Measurements from ENCODE around the gene KCNT1. TPM values are rescaled to one million over a fixed set of nuclear protein-coding genes. Genes with fewer than 3 reads are reported as not detected.

Gene KCNT1
- total RNA-seq, 4 donors from 2014 or later = 0.09 TPM; not detected in 3

DNA sequence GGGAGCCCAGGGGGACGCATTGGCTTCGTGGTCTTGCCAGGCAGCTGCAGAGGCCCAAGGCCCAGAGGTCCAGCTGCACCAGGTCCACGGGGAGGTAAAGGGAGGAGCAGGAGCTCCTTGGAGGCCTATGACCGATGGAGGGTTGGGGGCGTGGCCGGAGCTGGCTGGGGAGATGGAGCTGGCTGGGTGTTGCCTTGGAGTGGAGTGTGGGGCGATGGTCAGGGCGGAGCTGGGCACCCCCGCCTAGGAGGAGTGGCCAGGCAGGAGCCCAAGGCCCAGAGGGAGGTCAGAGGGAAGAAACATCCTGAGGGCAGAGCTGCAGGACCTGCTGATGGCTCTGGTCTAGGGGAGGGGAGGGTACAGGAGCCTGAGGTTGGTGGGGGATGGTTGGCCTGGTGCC lies 44.6 kb downstream of the KCNT1 start:
- Histone ChIP-seq H3K9me3 (no peaks in the 10 kb centered on the region), H3K36me3 (no peaks in the 10 kb centered on the region), H3K27me3 (peaks cover 0 to 89% (median 0%) of the 10 kb centered on the region in 4 donors), H3K27ac (no peak overlapping the region), H3K4me1 (no peaks in the 10 kb centered on the region), H3K4me3 (no peak overlapping the region)
- 49 to 58% methylated on average over 5 to 9 of the region's 9 CpGs for WGBS, 2 donors
- DNase-seq = no peak
- intact Hi-C loops (cut with DNase I) = no loop called here
- no peak for TF ChIP-seq POLR2A (IDR thresholded peaks at IDR 0.05)
- TF ChIP-seq, protein P1, sequence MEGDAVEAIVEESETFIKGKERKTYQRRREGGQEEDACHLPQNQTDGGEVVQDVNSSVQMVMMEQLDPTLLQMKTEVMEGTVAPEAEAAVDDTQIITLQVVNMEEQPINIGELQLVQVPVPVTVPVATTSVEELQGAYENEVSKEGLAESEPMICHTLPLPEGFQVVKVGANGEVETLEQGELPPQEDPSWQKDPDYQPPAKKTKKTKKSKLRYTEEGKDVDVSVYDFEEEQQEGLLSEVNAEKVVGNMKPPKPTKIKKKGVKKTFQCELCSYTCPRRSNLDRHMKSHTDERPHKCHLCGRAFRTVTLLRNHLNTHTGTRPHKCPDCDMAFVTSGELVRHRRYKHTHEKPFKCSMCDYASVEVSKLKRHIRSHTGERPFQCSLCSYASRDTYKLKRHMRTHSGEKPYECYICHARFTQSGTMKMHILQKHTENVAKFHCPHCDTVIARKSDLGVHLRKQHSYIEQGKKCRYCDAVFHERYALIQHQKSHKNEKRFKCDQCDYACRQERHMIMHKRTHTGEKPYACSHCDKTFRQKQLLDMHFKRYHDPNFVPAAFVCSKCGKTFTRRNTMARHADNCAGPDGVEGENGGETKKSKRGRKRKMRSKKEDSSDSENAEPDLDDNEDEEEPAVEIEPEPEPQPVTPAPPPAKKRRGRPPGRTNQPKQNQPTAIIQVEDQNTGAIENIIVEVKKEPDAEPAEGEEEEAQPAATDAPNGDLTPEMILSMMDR (IDR thresholded peaks at IDR 0.05) = no peak

DNA sequence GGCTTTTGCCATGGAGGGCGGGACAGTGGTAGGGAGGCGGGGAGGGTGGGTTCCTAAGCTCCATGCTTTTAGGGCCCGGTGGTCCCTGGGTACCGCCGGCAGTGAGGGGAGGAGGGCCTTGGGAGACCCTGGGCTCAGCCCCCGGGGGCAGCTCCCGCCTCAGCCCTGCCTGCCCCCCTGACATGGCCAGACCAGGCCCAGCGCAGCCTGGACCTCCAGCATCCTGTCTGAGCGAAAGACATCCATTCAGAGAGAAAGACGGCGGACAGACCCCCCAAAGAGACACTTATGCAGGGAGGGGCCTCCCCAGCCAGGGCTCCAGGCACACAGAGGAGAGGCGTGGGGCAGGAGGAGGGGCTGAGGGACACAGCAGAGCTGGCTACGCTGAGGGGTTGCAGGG lies 45.3 kb downstream of the KCNT1 start:
- intact Hi-C loops (cut with DNase I) = no loop called here
- TF ChIP-seq POLR2A (IDR thresholded peaks at IDR 0.05) = no peak
- TF ChIP-seq, protein P1 (IDR thresholded peaks at IDR 0.05) = no peak
- Histone ChIP-seq H3K36me3 (no peaks in the 10 kb centered on the region), H3K27me3 (peaks cover 0 to 81% (median 0%) of the 10 kb centered on the region in 4 donors), H3K9me3 (no peaks in the 10 kb centered on the region), H3K4me1 (no peaks in the 10 kb centered on the region), H3K27ac (no peak overlapping the region), H3K4me3 (no peak overlapping the region)
- DNase-seq = no peak
- 67 to 71% methylated on average over 1 to 3 of the region's 13 CpGs for WGBS, 2 donors

DNA sequence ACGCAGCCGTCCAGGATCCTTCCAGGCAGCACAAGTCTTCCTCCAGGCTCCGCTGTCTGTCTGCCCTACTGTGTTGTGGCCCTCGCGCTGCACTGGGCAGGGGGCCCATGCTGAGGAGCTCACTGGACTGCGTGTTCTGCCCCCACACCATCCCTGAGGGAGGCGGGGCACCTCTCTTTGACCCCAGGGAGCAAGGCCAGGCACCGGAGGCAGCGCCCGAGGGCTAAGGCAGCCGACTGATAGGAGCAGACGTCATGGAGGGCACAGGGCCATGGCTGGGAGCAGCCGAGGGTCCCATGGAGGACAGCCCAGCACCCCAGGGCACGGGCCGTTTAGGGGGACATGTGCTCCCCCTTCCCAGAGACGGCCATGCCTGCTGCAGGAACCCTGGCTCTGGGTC lies 46.7 kb downstream of the KCNT1 start:
- Histone ChIP-seq H3K27me3 (peaks cover 0 to 70% (median 0%) of the 10 kb centered on the region in 4 donors), H3K9me3 (no peaks in the 10 kb centered on the region), H3K36me3 (no peaks in the 10 kb centered on the region), H3K4me1 (no peaks in the 10 kb centered on the region), H3K4me3 (no peak overlapping the region), H3K27ac (no peak overlapping the region)
- intact Hi-C loops (cut with DNase I) = no loop called here
- no peak for DNase-seq
- WGBS, 2 donors = no CpG with 5 or more reads among the region's 16 CpGs
- TF ChIP-seq POLR2A (IDR thresholded peaks at IDR 0.05) = no peak
- TF ChIP-seq, protein P1 (IDR thresholded peaks at IDR 0.05) = no peak

DNA sequence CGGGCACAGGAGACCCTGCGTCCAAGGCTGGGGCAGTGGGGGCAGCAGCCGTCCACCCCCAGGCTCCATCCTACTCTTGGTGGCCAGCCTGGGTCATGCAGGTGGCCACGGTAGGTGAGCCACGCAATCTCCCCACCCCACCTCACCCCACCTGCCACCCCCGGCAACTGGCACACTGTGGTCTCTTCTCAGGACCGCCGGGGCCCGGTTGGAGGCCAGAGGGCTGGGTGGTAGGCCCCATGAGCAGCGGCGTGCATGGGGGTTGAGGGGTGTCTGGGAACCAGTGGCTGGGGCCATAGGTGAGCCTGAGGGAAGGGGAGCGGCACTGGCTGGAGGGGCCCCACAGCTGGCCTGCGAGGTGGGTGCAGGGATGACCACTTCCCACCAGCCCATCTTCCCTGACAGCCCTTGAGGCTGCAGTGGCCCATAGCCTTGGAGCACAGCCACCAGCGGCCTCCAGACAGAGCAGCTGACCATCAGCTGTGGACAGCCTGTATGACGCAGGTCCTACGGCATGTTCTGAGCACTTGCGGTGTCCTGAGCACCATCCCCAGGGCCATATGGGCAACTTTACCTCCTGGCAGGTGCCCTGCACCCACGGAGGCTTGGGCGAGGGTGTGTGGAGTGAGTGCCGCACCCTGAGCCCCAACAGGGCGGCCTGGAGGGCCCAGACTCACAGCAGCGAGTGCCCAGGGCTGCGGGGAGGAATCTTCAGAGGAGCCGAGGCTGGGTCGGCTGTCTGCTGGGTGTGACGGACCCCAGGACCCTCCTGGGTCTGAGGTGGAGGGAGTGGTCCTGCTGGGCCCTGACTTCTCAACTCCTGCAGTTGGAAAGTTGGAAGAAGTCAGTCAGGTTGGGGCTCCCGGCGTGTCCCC lies 47.4 kb downstream of the KCNT1 start:
- H3K27ac ChIP-seq = no peak overlapping the region
- no peak for TF ChIP-seq POLR2A (IDR thresholded peaks at IDR 0.05)
- TF ChIP-seq, protein P1 (IDR thresholded peaks at IDR 0.05) = no peak
- no peaks in the 10 kb centered on the region for H3K36me3 ChIP-seq
- WGBS, 2 donors = 75 to 80% methylated on average over 2 to 3 of the region's 28 CpGs
- H3K9me3 ChIP-seq = no peaks in the 10 kb centered on the region
- intact Hi-C loops (cut with DNase I) = no loop called here
- no peaks in the 10 kb centered on the region for H3K4me1 ChIP-seq
- no peak for DNase-seq
- H3K4me3 ChIP-seq = no peak overlapping the region
- peaks cover 0 to 66% (median 0%) of the 10 kb centered on the region in 4 donors for H3K27me3 ChIP-seq

DNA sequence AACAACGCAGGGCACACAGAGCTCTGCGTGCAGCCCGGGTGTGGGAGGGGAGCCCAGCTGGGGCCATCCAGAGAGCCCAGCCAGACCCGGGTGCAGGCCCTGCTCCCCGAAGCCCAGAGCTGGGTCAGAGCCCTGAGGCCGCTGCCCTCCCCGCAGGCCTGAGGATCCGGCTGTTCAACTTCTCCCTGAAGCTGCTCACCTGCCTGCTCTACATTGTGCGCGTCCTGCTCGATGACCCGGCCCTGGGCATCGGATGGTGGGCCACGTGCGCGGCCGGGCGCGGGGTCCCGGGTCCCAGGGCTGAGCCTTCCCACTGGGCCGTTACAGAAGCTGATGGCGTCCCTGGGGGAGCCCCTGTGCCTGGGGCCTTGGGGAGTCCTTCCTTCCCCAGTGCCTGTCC lies 48.8 kb downstream of the KCNT1 start:
- 80 to 100% methylated on average over 1 to 2 of the region's 22 CpGs for WGBS, 2 donors
- no peak overlapping the region for H3K4me3 ChIP-seq
- no peaks in the 10 kb centered on the region for H3K4me1 ChIP-seq
- TF ChIP-seq POLR2A (IDR thresholded peaks at IDR 0.05) = no peak
- TF ChIP-seq, protein P1 (IDR thresholded peaks at IDR 0.05) = no peak
- intact Hi-C loops (cut with DNase I) = no loop called here
- no peak overlapping the region for H3K27ac ChIP-seq
- no peaks in the 10 kb centered on the region for H3K9me3 ChIP-seq
- no peaks in the 10 kb centered on the region for H3K36me3 ChIP-seq
- no peak for DNase-seq
- peaks cover 0 to 69% (median 0%) of the 10 kb centered on the region in 4 donors for H3K27me3 ChIP-seq

Measured in esophagus squamous epithelium (tissue), 5 donors.